ENCODE results near the gene CEP85L. TPM values are rescaled to one million over a fixed set of nuclear protein-coding genes. Genes with fewer than 3 reads are reported as not detected.

Gene CEP85L
- 23.5 and 44.3 TPM in 2 replicates for total RNA-seq

DNA sequence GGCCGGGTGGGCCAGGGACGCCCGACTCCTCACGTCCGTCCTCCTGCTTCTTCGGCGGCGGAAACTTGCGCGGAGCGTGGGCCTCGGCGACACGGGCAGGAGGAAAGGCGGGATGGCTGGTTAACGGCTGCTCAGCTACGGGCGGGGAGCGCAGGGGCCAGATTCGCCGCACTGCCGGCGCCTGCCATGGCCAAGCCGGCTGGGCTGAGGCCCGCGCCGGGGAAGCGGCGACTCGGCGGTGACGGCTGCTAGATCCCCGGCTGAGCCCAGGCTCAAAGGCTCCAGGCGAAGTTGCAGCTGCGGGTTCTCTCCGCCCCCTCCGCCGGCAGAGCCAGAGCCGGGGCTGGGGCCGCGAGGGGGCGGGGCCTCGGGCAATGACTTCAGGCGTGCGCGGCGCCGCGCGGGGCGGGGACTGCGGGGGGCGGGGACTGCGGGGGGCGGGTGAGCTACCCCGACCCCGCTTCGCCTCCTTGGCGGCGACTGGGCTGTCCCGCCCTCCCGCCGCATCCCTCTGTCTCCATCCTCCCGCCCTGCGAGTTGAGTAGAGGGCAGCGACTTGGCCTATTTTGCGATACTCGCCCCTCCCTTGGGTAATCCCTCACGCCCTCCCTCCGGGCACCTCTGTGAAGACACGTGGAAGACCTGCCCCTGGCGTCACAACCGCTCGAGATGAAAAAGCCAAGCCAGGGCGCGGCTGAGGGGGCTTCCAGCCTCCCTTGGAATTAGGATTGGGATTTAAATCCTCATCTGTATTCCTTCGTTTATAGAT lies at the start of gene CEP85L:
TSS of gene CEP85L (minus strand) at position 310 of the 769 bp plus-strand sequence. CDS start 322 bp downstream, outside the sequence.

DNA sequence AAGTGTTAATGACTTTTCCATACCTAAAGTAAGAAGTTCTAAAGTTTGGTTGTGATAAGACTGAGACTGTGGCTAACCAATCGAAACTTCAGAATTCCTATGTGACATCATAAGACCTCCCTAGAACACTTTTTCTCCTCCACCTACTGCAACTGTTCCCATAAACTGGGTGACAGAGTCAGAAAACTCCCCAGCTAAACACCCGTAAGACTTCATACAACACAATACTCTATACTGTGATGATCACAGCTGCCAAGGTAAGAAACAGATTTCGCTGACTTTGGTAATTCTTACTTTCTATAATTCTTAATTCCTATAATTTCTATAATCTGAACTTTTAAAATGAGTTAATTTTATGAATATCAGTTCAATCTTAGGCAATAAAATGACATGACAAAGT lies 103.3 kb downstream of the CEP85L start, which contains the start of gene PLN:
TSS of gene PLN (plus strand) at position 161 of the 400 bp plus-strand sequence. CDS start 10,626 bp downstream, outside the sequence.

Other genes with a start within 250 kb of the CEP85L start
- gene PLN, start 103.3 kb downstream of the CEP85L start, total RNA-seq = under 0.01 TPM in 1 of 2 replicates, not detected in the other
- gene ASF1A, start 242.6 kb upstream of the CEP85L start, total RNA-seq = 10.8 and 14.2 TPM in 2 replicates

Measured in bronchial smooth muscle cell (primary cell).